HG03457 (cell line): Measurements from ENCODE around the gene B3GNT2.
"Not testable (repeated sequence)": the region's sequence is repeated elsewhere in the genome, so short reads cannot be mapped to it uniquely, and the experiment has no call there.

Experiments
- ATAC-seq: cut with Tn5 transposase; IDR thresholded peaks from one replicate; pipeline ENCODE4 v1.9.1; 2021; ENCODE audit warnings: moderate number of reproducible peaks; ENCODE audit not compliant: unreplicated experiment

Gene B3GNT2

DNA sequence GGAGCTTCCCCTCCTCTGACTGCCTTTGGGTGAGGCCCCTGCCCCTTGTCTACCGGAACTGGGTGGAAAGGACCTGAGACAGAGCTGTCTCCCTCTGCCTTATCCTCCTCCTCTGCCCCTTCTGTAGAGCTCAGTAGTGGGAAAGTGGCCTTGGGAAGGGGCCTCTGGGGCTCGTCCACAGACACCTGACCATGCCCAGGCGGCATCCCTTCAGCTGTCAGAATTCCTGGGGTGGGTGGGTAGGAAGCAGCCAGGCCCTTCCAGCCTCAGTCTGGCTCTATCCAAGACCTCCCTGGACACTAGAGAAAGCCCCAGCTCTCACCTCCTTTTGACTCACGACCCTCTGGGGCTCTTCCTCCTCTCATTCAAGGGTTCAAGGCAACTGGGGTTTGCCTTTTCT lies 35.6 kb downstream of the B3GNT2 start:
- ATAC-seq, result no peak

DNA sequence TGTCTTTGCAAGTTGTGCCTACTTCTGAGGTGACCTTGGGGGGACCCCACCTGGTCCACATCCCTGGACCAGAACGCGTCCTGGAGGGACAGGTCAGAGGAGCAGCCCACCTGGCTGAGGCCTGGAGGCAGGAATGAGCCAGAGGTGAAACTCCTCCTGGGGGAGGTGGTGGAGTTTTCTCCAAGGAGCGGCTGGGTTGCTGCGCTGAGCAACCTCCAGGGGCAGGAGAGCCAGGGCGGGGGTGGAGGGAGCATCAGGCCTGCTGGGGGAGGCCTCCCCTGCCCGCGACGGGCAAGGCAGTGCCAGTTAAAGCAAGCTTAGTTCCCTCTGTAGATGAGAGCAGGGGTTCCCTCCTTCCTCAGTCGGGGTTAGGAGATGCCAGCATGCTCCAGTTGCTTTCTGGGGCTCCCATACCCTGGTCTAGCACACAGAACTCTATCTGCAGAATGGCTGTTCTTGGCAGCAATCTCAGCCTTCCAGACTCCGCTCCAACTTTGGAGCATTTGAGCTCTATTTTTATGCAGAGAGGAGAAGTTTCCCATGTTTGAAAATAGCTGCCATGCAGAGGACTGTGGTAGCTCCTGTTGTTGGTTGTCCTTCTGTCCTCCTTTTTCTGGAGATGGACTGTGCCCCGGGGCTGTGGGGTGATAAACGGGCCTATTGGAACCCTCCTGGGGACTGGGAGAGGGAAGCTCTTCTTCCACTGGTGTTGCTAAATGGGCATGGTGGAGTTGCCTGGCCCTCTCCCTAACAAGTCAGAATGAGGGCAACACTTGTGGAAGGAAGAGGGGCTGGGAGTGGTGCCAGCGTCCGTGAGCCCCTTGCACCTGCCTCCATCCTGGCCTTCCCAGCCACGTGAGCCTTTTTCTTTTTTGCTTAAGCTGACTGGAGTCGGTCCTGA lies 39.1 kb downstream of the B3GNT2 start:
- ATAC-seq, result no peak

DNA sequence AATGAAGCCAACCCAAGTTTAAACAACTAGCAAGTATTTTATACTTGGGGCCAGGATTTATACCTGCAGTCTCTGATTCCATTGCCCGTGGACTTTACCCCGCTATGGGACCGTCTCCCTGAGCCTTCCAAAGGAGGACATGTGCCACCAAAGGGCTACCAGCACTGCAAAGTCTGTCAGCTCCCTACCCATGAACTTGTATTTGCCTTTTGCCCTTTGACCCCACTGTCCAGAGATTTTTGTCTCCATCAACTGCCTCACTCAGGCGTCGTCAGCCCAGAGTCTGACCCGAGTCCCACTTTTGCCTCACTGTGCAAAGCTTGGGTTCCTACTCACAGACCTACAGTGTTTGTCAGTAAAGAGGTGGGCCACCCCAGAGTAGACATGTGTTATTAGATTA lies 40.6 kb downstream of the B3GNT2 start:
- no peak for ATAC-seq

DNA sequence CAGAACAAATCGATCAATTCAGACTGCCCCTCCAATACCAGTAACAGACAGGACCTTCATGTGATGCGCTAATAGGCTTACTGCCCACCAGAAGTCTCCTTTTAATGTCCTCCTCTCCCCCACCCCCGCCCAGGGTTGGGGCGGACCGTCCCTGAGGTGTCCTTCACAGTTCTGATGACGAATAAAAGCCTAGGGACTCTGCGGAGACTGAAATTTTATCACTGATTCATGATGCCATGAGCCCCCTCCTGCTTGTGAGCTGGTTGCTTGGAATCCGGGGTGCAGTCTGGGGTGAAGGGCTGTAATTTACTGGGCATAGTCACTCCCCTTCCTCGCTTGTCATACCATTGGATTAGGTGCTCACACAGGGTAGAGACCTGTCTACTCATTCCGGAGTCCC lies 42.3 kb downstream of the B3GNT2 start:
- ATAC-seq, result no peak

DNA sequence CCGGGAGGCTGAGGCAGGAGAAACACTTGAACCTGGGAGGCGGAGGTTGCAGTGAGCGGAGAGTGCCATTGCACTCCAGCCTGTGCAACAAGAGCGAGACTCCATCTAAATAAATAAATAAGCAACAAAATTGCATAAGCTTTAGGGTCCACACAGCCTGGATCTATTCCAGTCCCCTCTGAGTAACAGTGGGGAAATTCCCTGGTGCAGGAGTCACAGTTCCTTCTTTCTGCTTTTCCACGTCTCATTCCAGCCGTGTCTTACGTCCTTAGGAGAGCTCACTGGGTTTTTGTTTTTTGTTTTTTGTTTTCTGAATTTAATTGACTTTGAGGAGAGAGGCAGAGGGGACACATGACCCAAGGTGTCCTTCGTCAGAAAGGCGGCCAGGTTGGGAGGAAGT lies 44.6 kb downstream of the B3GNT2 start:
- no peak for ATAC-seq

DNA sequence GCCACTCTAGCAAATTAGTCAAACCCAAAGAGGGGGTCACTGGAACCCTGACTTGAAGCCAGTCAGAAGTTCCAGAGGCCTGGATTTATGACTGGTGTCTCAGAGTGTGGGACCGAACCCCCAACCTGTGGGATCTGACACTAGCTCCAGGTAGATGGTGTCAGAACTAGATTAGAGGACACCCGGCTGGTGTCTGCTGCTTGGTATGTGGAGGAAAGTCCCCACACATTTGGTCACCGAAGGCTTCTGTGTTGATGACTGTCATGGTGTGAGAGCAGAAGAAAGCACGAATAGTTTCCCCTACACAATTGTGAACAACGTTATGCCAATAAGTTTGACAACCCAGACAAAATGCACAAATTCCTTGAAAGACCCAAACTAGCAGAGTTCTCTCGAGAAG lies 48.1 kb downstream of the B3GNT2 start:
- no peak for ATAC-seq

DNA sequence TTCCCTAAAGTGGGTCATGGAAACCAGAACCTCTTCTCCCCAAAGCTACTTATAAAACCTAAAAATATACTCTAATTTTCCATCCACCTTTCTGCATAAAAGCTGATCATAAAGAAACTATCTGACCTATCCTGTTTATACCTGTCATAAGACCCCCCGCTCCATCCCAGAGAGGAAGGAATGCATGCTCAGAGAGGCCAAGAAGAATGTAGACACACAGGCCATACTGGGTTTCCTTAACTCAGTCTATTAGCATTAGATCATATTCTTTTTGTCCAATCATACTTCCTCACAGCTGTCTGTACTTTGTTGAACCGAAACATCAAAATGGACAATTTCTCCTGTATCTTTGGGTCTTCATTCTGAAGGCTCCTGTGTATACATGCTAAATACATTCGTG lies 52.3 kb downstream of the B3GNT2 start:
- no peak for ATAC-seq

DNA sequence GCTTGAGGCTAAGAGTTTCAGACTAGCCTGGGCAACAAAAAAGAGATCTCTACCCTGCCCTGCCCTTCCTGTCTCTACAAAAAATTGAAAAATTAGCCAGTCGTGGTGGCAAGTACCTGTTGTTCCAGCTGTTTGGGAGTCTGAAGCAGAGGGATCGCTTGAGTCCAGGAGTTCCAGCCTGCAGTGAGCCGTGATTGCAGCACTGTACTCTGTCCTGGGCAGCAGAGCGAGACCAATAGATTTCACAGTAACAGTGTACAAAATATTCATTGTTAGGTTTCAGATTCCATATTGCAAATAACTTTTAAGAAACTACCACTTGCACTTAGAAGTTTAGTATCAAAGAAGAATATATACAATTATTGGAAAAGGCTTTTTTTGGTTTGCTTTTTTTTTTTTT lies 54.3 kb downstream of the B3GNT2 start:
- ATAC-seq, result no peak

DNA sequence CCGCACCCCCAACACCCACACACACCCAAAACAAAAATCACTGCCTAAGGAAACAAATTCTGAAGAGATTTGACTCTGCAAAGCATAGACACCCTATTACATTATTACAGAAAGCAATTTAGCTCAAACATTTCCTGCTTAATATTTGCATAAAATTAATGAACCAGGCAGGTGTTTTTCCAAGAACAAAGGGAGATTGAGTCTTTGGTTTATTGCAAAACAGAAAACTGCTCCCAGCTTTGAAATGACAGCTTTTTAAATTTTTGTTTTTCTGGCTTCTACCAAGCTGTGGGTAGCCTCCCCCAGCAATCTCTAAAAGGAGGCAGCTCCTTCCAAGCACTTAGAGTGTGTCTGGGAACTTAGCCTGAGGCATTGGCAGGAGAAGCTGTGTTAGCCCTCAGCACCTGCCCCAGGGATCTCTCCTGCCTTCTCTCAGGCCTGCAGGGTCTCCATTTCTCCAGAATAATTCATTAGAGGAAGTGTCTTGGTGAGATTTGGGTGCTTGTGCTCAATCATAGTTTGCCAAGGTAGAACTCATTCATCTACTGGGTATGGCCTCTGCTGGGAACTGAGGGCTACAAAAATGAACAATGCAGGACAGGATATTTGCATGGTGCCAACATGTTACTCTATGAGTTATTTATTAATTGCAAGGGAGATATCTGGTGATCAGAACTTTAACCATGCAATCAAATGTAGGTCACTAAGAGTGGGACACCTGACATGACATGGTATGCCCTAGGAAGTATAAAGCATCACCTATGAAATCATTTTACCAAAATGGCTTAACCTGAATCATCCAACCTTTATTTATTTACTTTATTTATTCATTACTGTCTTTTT lies 58.7 kb downstream of the B3GNT2 start:
- no peak for ATAC-seq

DNA sequence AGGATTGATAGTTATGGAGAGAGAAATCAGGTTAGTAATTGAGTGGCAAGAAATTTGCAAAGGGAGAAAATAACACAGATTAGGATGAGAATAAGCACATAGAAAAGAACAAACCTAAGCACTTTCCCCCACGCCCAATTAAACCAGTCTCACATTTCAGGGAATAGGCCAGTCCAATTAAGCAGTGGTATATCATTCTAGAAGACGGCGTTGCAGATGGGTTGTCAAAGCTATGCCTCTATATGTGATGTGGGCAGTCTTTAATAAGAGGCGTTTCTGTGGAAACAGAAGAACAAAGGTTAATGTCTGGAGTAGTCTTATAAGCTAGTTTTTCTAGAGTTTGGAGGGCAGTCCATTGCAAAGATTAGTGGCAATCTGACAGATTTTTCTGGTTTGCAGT lies 61.6 kb downstream of the B3GNT2 start:
- no peak for ATAC-seq

DNA sequence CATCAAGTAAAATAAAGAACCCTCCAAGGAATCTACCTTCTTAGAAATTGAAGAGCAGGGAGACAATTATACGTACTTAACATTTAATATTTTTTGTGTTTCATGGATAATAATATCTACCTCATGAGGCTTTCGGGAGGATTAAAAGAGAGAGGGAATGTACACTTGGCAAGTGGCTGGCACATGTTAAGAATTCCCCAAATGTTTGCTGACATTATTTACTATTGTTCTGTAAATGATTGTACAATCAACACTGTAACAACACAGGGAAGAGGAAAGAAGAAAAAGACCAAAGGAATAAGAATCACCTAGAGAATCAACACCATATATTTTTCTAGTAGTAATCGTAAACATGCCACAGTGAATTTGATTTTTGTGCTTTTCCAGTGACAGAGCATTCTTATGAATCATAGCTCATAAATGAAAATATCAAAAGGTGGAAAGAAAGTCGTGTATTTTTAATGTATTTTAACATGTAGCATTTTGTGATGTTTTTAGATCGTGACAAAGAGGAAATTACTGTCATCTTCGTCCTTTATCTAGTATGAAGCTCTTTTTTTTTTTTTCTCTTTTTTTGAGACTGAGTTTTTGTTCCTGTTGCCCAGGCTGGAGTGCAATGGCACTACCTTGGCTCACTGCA lies 67.3 kb downstream of the B3GNT2 start:
- ATAC-seq, result no peak

DNA sequence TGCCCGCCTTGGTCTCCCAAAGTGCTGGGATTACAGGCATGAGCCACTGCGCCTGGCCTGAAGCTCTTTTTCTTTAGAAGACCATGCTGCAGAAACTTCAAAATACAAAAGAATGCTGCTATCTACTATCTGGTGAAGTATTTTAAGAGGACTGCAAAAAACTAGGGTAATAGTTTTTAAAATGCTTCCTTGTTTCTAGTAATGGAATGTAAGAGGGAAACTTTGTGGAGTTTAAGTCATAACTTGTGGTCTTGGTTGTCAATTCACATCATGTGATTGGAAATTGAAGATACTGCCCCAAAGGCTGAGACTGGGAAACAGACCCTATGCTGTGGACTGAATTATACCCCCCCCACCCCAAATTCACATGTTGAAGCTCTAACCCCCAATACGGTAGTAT lies 68.3 kb downstream of the B3GNT2 start:
- no peak for ATAC-seq

DNA sequence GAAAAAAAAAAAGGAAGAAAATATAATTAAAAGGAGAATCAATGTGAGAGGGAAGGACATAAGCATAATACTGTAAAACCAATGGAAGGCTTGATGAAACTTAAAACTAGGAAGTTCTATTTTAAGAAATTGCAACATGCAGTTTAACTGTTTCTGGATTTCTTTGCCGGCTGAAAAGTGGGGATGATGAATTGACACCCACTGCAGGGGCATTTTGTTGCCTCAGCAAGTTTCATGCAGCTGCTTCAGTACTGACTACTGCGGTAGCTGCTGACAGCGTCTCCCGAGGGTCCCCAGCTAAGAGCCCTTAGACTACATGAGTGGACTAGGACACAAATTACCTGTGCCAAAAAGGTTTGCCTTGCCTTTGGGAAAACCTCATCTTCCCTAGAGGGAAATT lies 69.2 kb downstream of the B3GNT2 start:
- ATAC-seq, result no peak

DNA sequence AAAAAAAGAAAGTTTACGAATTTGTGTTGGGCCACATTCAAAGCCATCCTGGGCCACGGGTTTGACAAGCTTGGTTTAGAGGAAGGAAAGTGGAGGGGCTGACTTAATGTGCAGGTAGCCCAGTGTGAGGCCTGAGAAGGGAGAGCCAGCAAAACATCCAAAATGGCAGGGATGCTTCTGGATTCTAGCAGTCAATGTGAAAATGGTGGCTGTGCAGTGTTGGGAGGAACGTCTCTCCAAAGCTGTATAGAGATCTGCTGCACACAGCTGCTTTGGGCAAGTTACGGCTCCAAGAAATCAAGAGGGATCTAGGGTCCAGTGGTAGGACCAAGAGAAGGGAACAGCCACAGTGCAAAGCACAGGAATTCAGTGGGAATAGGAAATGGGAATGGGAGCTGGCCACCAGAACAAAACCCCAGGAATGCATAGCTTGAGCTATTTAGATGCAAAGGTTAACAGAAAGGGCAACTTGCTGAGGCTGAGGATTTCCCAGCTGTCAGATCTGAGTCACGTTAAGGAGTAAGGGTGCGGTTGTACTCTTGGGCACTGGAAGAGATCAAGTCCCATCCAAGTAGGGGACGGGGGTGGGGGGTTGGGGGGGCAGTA lies 70.6 kb downstream of the B3GNT2 start:
- ATAC-seq, result no peak

DNA sequence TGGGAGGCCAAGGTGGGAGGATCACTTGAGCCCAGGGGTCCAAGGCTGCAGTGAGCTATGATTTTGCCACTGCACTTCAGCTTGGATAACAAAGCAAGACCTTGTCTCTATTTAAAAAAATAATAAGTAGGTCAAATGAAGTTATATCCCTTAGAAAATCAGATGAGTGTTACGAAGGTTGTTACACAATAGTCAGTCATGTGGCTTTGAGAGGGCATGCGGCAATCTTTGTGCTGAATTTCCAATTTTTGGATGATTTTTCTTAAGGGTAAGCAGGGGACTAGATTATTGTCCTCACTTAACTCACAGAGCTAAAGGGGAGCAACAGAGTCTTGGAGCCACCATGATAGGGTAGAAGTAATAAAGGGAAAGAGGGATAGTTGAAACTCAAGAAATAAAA lies 71.8 kb downstream of the B3GNT2 start:
- ATAC-seq, result no peak

DNA sequence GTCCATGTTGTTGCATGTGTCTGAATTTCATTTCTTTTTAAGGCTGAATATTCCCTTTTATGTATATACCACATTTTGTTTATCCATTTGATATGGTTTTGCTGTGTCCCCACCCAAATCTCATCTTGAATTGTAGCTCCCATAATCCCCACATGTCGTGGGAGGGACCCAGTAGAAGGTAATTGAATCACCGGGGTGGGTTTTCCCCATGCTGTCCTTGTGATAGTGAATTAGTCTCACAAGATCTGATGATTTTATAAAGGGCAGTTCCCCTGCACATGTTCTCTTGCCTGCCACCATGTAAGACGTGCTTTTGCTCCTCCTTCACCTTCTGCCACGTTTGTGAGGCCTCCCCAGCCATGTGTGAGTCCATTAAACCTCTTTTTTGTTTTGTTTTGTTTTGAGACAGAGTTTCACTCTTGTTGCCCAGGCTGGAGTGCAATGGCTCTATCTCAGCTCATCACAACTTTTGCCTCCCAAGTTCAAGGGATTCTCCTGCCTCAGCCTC lies 72.8 kb downstream of the B3GNT2 start:
- ATAC-seq, result not testable (repeated sequence)

DNA sequence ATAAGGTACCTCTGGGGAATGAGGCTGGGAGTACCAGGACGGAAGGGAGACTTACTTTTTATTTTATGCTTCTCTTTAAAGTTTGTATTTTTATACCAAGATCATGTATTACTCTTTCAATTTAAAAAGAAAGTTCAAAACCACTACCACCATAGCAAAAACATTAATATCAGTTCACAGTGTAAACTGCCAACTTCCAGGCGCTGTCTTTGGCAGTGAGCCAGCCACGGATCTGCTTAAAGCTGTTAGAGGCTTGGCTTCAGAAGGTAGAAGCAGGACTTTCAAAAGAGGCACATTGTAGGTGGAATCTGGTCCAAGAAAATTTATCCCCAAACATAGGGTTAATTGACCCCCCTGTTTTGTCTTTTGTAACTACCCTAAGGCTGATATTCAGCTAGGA lies 74.8 kb downstream of the B3GNT2 start:
- ATAC-seq, result no peak
